SK-N-SH (cell line): ENCODE measurements around the gene NT5DC3. TPM values are rescaled to one million over a fixed set of nuclear protein-coding genes. Genes with fewer than 3 reads are reported as not detected.
A peak's percentile ranks its signal among the peaks of the same experiment; 100 is the strongest.

Experiments
- CTCF ChIA-PET: fragments of 300-600, 350-600 bp; formaldehyde crosslinking; extraction: SDS; loops from one replicate; lab custom pipeline; 2021; lab: Yijun Ruan, JAX
- POLR2A ChIA-PET: fragments of 350-600 bp; sonication (Branson Sonifier 250); formaldehyde crosslinking; extraction: SDS; loops from one replicate; lab custom pipeline; 2020; ENCODE audit warnings: antibody characterized with exemption, inconsistent platforms; lab: Yijun Ruan, JAX
- DNase-seq: peaks from one replicate; pipeline ENCODE4 v3.0.0; 2012
- H2AFZ ChIP-seq: fragments of 200-600 bp; sonication (generic); 2 replicates; pipeline ENCODE4 v1.8.1; 2016; ENCODE audit warnings: antibody characterized with exemption, mild to moderate bottlenecking, low read depth
- H3F3A ChIP-seq: fragments of 200-600 bp; sonication (generic); replicated peaks from 2 replicates; pipeline ENCODE3; 2016; ENCODE audit warnings: antibody characterized with exemption, mild to moderate bottlenecking; ENCODE audit not compliant: insufficient read depth
- H3K27ac ChIP-seq, 2 experiments: fragments of 200-500 bp in 1 of 2; fragments of 200-600 bp in 1 of 2; sonication (Bioruptor generic) in 1 of 2; sonication (generic), shearing (Covaris generic) in 1 of 2; 2 replicates each; pipeline versions ENCODE4 v1.5.1 to v1.6.1; 2014 to 2016; ENCODE audit warnings: low read depth in 2 of 2, inconsistent platforms in 1 of 2, low read length in 1 of 2, mild to moderate bottlenecking in 1 of 2, mixed read lengths in 1 of 2
- H3K27me3 ChIP-seq: fragments of 200-600 bp; sonication (generic), shearing (Covaris generic); 2 replicates; pipeline ENCODE4 v1.6.1; 2016; ENCODE audit warnings: mixed run types; ENCODE audit not compliant: insufficient read depth
- H3K36me3 ChIP-seq, 2 experiments: fragments of 200-500 bp in 1 of 2; fragments of 200-600 bp in 1 of 2; sonication (Bioruptor generic) in 1 of 2; sonication (generic) in 1 of 2; replicated peaks in 1 of 2; 2 replicates each; pipeline versions ENCODE3 to v1.5.1; 2014 to 2016; ENCODE audit warnings: low read length in 1 of 2, mild to moderate bottlenecking in 1 of 2; ENCODE audit not compliant: insufficient read depth in 2 of 2, control insufficient read depth in 1 of 2
- H3K4me1 ChIP-seq, 2 experiments: fragments of 200-500 bp in 1 of 2; fragments of 200-600 bp in 1 of 2; sonication (Bioruptor generic) in 1 of 2; sonication (generic), shearing (Covaris generic) in 1 of 2; 2 replicates each; pipeline versions ENCODE4 v1.5.1 to v1.6.1; 2014 to 2016; ENCODE audit warnings: low read depth in 1 of 2, low read length in 1 of 2, mixed run types in 1 of 2; ENCODE audit not compliant: insufficient read depth in 2 of 2, control insufficient read depth in 1 of 2
- H3K4me2 ChIP-seq: fragments of 200-600 bp; sonication (generic), shearing (Covaris generic); 2 replicates; pipeline ENCODE4 v1.6.1; 2017; ENCODE audit warnings: mixed run types
- H3K4me3 ChIP-seq, 2 experiments: fragments of 200-500 bp in 1 of 2; fragments of 200-600 bp in 1 of 2; sonication (Bioruptor generic) in 1 of 2; sonication (generic), shearing (Covaris generic) in 1 of 2; 2 replicates each; pipeline versions ENCODE4 v1.5.1 to v1.8.1; 2014 to 2016; ENCODE audit warnings: low read depth in 2 of 2, inconsistent platforms in 1 of 2, low read length in 1 of 2, mild to moderate bottlenecking in 1 of 2, mixed read lengths in 1 of 2, moderate library complexity in 1 of 2
- H3K79me2 ChIP-seq: fragments of 200-600 bp; sonication (generic); 2 replicates; pipeline ENCODE4 v1.8.1; 2017; ENCODE audit warnings: mild to moderate bottlenecking; ENCODE audit not compliant: insufficient read depth
- H3K9ac ChIP-seq: fragments of 200-600 bp; sonication (generic); 2 replicates; pipeline ENCODE4 v1.6.1; 2017; ENCODE audit warnings: mixed run types
- H3K9me2 ChIP-seq: fragments of 200-600 bp; sonication (generic); 2 replicates; pipeline ENCODE4 v1.6.1; 2017; ENCODE audit warnings: mixed run types
- H3K9me3 ChIP-seq: fragments of 200-600 bp; sonication (generic); 2 replicates; pipeline ENCODE4 v1.6.1; 2017; ENCODE audit warnings: mixed run types, mild to moderate bottlenecking, moderate library complexity
- H4K20me1 ChIP-seq: fragments of 200-600 bp; sonication (generic); 2 replicates; pipeline ENCODE4 v1.6.1; 2017; ENCODE audit warnings: mild to moderate bottlenecking, mixed run types; ENCODE audit not compliant: insufficient read depth
- CHD2 ChIP-seq: fragments of 150-350 bp; IDR thresholded peaks from 2 replicates; pipeline ENCODE4 v1.6.1; 2018; ENCODE audit warnings: low read length; ENCODE audit not compliant: partially characterized antibody
- FOSL2 ChIP-seq: IDR thresholded peaks from 2 replicates; pipeline ENCODE4 v1.4.0; 2012; ENCODE audit warnings: low read depth, mild to moderate bottlenecking, moderate library complexity, borderline replicate concordance
- NFIC ChIP-seq: IDR thresholded peaks from 2 replicates; pipeline ENCODE4 v1.4.0; 2012; ENCODE audit warnings: borderline replicate concordance
- RAD21 ChIP-seq: IDR thresholded peaks from 2 replicates; pipeline ENCODE4 v1.6.1; 2012; ENCODE audit warnings: mild to moderate bottlenecking, low read length
- RFX5 ChIP-seq: IDR thresholded peaks from 2 replicates; pipeline ENCODE4 v1.6.1; 2012; ENCODE audit warnings: mild to moderate bottlenecking, improper control_type of control experiment, low read length
- USF2 ChIP-seq: fragments of 150-350 bp; IDR thresholded peaks from 2 replicates; pipeline ENCODE4 v1.6.1; 2017; ENCODE audit warnings: antibody characterized with exemption, low read length, low read depth, borderline replicate concordance
- ZBTB33 ChIP-seq: IDR thresholded peaks from 2 replicates; pipeline ENCODE4 v1.4.0; 2012; ENCODE audit warnings: low read depth, borderline replicate concordance
- whole genome bisulfite sequencing: methylation state at CpG from one replicate; pipeline ENCODE4 v1.1.6; 2017; ENCODE audit warnings: low lambda C conversion rate; 5-methylcytosine and 5-hydroxymethylcytosine counted together
- polyA plus RNA-seq, 3 experiments: library from polyadenylated mRNA; depleted of rRNA; stranded (reverse); fragments of >200 nt; gene quantifications; 2 replicates each; pipeline ENCODE4 v1.2.3, GENCODE V29; 2012
- TF ChIP-seq, protein P1 (sequence below): IDR thresholded peaks from 2 replicates; pipeline ENCODE4 v1.4.0; 2012; ENCODE audit warnings: low read depth, borderline replicate concordance

The NT5DC3 gene
- polyA plus RNA-seq, 1 of the 3 experiments (the other 2 are of a cell fraction) = 11.0 TPM

GRCh38 chr12:103748002-103748401, 93.0 kb downstream of the NT5DC3 start:
- Histone ChIP-seq H3K79me2 (no peaks in the 10 kb centered on the region), H3K27ac (no peak overlapping the region), H2AFZ (no peak overlapping the region), H3K9me2 (no peaks in the 10 kb centered on the region), H3K4me2 (no peak overlapping the region), H3K4me3 (no peak overlapping the region), H3K4me1 (no peaks in the 10 kb centered on the region), H4K20me1 (no peaks in the 10 kb centered on the region), H3K27me3 (no peaks in the 10 kb centered on the region), H3F3A (no peaks in the 10 kb centered on the region), H3K9me3 (no peaks in the 10 kb centered on the region), H3K9ac (no peak overlapping the region), H3K36me3 (no peaks in the 10 kb centered on the region)
- TF ChIP-seq FOSL2 (no peak), USF2 (no peak), NFIC (no peak)
- WGBS = 50% methylated on average over 2 of the region's 2 CpGs
- DNase-seq = no peak
- POLR2A ChIA-PET = no interaction called here
- CTCF ChIA-PET = no interaction called here

- CTCF ChIA-PET = interaction anchor here (1.5 kb wide), 1 partner anchor 198 kb away, joined by 3 read pairs; no protein-coding TSS in a partner anchor
- no peak overlapping the region for H3K27ac ChIP-seq
- H3K27me3 ChIP-seq = no peaks in the 10 kb centered on the region
- H3K4me1 ChIP-seq = peaks cover 0 to 6% of the 10 kb centered on the region in 2 experiments; a peak in 1 of 4 replicates
- TF ChIP-seq ZBTB33 (no peak), RAD21 (peak; percentile 10; the same call in 1 of the 2 replicates), RFX5 (no peak), CHD2 (no peak)
- TF ChIP-seq, protein P1, sequence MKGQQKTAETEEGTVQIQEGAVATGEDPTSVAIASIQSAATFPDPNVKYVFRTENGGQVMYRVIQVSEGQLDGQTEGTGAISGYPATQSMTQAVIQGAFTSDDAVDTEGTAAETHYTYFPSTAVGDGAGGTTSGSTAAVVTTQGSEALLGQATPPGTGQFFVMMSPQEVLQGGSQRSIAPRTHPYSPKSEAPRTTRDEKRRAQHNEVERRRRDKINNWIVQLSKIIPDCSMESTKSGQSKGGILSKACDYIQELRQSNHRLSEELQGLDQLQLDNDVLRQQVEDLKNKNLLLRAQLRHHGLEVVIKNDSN = no peak
- no peaks in the 10 kb centered on the region for H4K20me1 ChIP-seq
- H3K4me2 ChIP-seq = no peak overlapping the region
- H3K4me3 ChIP-seq = no peak overlapping the region
- WGBS = 75% methylated on average over 2 of the region's 2 CpGs
- H3K79me2 ChIP-seq = no peaks in the 10 kb centered on the region
- POLR2A ChIA-PET = no interaction called here
- no peaks in the 10 kb centered on the region for H3K9me2 ChIP-seq
- H3F3A ChIP-seq = no peaks in the 10 kb centered on the region
- DNase-seq = no peak
- no peak overlapping the region for H3K9ac ChIP-seq
- no peak overlapping the region for H2AFZ ChIP-seq
- no peaks in the 10 kb centered on the region for H3K36me3 ChIP-seq
- no peaks in the 10 kb centered on the region for H3K9me3 ChIP-seq
Measured at GRCh38 chr12:103745962-103746361, 95.1 kb downstream of the NT5DC3 start.
